HG02759 (cell line): ENCODE measurements around the gene SH2B3.

ENCODE experiments used
- ATAC-seq: cut with Tn5 transposase; IDR thresholded peaks from one replicate; pipeline ENCODE4 v1.9.1; 2021; ENCODE audit warnings: mild to moderate bottlenecking, moderate library complexity; ENCODE audit not compliant: unreplicated experiment

The SH2B3 gene

DNA sequence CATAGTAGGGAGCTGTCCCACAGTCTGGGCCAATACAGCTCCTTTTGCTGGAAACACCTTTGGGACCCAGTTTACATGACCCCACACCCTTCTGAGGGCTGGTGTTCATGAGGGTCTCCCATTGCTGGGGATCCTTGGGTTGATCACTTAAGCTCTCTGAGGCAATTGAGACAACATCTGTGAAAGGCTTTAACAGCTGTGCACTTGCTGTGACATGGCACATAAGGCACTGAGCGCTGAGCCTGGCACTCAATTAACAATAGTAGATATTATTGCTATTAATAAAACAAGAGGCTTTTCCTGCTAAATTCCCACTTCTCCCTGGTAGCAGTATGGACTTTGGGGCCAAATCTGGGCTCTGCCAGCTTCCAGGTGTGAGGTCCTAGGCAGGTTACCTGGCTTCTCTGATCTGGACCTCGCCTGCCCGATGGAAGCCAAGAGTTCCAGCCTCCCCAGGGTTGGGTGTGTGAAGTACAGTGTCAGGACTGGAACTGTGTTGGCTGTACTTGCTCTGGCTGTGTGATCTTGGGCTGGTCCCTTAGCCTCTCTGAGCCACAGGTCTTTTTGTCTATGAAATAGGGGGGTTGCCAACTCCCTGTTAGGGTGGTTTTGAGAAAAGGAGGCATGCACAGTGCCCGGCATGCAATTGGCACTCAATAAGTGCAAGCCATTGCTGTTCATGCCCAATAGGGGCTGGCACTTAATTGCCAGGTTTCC, 3.1 kb downstream of the SH2B3 start:
- no peak for ATAC-seq

DNA sequence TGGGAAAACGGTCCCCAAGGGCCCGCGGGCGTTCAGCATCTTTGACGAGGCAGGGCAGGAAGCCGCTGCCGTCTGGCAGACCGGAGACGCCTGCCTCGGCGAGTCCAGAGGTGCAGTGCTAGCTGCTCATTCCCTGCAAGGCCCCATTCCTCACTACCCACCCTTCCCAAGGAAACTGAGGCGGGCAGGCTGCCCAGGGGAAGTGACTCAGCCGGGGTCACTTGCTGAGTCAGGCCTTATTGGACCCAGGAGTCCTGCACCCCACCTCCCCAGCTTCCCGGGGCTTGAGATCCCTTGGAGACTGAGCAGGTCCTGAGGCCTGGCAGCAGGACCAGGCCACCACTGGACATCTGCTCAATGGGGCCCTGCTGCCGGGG, 3.7 kb downstream of the SH2B3 start:
- no peak for ATAC-seq

DNA sequence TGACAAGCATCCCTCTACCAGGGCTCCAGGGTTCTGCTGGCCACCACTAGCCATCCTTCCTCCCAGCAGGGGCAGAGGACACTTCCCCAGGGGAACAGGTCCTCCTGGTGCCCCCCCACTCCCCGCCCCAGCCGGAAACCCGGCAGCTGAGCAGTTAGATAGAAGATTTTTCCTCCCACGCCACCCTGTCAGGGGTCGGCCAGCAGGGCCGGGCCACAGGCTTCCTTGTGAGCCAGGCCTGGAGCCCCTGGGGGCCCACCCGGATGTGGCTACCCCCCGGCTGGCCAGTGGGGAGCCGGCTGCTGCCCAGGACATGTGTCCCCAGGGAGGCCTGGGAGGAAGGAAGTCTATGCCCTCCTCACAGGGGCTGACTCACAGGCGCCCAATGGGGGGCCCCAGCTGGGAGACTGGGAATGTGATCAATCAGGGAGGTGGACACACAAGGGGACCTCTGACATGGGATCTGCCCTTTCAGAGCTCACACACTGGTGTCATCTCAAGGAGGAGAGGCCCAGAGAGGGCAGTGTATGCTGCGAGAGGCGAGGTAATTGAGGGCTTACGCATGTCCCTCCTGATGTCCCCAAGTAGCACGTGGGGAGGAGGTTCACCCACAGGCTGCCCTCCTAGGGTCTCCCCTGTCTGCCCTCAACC, 4.2 kb downstream of the SH2B3 start:
- no peak for ATAC-seq

DNA sequence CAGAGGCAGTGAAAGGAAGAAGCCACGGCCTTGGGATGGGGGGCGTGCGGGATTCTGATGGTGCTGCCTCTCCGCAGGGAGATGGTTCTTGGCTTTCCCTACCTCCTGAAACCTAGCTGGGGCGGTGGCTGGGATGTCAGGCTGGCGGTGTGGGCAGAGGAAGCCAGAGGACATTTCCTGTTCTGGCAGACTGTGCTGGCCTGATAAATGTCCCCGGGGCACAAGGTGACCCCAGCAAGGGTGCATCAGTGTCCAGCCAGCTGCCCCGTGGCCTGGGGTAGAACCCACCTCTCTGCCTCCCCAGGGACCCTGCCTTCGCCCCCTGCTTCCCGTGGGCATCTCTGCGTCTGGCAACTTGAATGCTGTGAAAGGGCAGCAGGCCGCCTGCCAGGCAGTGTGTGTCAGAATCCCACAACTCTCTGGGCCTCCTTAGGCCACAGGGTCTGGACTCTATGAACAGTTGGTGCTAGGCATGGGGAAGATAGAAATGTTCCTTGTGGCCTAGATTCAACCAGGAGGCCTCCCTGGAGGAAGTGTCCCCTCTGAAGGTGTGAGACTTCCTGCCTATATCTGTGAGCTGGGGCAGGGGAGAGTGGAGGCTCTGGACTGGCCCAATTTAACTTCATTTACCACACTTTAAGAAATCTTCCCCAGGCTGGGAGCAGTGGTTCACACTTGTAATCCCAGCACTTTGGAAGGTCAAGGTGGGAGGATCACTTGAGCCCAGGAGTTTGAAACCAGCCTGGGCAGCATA, 4.9 kb downstream of the SH2B3 start:
- no peak for ATAC-seq

DNA sequence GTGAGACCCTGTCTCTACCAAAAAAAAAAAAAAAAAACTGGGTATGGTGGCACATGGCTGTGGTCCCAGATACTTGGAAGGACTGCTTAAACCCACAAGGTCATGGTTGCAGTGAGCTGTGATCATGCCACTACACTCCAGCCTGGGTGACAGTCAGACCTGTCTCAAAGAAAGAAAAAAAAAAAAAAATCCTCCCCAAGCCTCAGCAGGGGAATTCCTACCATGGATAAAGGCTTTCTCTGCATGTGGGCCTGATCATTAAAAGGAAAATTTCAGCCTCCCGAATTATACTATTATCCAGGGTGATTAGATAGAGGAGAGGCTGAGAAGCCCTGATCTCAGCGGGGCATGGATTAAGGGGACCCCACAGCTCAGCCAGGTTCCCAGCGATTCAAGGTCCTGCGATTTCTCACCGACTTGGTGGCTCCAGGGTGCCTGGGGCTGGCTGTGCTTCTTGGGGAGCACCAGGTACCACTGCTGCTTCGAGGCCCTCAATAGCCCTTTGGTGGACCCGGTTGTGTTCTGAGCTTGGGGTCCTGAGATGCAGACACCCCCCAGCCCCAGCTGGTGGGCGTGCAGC, 5.6 kb downstream of the SH2B3 start:
- no peak for ATAC-seq

DNA sequence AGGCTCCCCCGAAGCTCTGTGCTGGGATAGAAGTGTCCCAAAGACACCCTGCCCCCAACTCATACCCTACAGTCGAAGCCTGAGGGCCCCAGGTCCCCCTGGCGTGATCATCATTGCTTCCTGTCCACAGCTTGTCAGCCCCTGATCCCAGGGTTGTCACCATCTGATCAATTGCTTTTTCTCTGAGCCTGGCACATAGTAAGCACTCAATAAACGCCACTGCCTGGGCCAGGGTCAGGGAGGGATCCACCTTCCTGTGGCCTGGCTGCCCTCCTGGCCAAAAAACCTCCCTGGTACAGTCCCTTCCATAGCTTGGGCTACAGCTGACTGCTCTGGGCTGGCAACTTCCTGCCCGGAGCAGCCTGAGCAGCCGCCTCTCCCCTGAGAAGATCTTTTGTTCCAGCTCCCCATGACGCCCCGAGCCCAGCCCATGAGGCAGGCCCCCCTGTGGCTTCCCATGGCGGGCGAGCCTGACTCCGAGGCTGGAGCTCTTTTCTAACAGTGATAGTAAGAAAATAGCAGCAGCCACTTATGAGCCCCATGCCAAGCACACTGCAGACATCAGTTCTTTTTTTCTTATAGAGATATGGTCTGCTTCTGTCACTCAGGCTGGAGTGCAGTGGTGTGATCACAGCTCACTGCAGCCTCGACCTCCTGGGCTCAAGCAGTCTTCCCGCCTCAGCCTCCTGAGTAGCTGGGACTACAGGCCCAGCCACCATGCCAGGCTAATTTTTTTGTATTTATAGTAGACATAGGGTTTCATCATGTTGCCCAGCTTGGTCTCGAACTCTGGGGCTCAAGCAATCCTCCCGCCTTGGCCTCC, 6.5 kb downstream of the SH2B3 start:
- ATAC-seq, result no peak

DNA sequence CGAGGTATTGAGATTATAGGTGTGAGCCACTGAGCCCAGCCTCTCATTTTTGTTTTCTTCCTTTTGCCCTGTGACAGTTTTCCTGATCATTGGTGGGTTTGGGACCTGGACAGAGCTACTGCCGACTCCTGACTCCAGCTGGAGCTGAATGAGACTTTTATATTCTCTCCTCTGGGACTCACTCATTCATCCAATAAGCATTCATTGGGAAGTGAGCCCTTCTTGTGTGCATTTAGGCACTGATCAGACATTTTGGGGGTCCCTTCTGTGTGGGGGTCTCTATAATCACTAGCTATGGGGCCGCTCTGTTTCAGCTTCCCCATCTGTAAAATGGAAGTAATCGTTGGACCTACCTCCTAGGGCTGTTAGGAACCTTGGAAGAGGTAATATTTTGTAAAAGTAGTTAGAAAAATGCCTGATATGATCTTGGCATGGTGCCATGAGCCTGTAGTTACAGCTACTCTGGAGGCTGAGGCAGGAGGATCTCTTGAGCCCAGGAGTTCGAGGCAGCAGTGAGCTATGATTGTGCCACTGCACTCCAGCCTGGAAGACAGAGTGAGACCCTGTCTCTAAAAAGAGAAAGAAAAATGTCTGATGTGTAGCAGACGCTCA, 7.2 kb downstream of the SH2B3 start:
- ATAC-seq, result no peak

DNA sequence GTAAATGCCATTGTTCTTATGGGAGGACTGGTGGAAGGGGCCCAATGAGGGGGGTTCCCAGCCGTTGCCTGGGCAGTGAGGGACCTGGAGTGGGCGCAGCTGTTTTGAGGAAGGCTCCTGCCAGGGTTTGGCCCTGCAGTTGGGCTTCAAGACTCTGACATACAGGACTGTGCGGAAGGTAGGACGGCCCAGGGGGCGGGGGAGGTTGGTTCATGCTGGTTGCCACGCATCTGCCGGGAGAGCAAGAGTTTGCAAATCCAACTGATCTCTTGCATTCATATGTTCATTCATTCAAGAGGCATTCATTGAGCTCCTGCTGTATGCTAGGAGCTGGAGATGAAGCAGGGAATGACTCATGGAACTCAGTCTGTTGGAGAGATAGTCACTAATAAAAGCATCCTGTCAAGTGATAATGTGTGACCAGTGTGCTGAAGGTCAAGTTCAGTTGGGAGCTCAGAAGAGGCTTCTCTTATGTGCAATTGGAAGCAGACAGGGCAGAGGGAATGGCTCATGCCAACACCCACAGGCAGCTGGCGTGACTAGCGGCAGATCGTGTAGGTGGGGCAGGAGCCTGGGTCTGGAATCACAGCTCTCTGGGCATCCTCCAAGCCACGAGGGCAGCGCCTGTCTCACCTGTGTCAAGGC, 7.8 kb downstream of the SH2B3 start:
- ATAC-seq, result no peak

DNA sequence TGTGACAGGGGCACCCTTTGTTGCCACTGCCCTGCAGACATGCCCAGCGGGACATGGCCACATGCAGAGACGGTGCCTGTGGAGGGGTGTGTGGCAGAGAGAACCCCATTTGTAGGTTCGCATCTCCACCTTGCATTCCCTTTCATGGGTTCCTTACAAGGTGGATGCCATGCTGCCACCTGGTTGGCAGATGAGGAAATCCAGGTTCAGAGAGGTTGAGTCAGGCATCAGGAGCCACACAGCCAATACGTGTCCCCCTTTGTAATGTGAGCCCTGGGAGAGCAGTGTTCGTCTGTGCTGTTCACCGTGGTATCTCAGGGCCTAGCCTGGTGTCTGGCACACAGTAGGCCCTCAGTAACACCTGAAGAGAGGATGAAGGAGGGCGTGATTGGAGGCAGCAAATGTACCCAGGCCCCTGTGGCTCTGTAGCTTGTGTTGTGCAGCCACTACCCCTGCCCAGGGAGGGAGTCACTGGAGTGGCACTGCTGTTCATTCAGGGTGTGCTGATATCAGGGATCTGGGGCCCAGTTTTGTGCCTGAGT, 9.1 kb downstream of the SH2B3 start:
- ATAC-seq, result no peak

DNA sequence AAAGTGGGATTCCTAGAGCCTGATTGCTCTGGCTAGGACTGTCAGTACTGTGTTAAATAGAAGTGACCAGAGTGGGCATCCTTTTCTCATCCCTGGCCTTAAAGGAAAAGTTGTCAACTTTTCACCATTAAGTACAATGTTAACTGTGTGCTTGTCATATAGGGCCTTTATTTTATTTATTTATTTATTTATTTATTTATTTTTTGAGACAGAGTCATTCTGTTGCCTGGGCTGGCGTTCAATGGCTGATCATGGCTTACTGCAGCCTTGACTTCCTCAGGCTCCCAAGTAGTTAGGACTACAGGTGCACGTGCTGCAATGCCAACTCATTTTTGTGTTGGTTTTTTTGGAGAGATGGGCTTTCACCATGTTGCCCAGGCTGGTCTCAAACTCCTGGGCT, 11.6 kb downstream of the SH2B3 start:
- no peak for ATAC-seq

DNA sequence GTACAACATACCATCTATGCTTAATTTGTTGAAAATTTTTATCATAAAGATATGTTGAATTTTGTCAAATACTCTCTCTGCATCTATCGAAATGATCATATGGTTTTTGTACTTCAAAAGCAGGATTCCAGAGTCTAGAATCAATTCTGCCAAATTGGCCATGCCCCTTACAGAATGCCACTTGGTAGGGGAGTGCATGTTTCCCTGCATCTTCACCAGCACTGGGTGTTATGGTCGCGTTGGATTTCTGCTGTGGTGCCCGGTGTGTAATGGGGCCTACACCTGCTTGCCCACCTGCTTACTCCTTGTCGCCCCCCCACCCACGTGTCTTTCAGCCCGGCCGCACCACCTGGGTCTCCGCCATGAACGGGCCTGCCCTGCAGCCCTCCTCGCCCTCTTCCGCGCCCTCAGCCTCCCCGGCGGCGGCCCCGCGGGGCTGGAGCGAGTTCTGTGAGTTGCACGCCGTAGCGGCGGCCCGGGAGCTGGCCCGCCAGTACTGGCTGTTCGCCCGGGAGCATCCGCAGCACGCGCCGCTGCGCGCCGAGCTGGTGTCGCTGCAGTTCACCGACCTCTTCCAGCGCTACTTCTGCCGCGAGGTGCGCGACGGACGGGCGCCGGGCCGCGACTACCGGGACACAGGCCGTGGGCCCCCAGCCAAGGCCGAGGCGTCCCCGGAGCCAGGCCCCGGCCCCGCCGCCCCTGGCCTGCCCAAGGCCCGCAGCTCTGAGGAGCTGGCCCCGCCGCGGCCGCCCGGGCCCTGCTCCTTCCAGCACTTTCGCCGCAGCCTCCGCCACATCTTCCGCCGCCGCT, 12.3 kb downstream of the SH2B3 start:
- no peak for ATAC-seq

DNA sequence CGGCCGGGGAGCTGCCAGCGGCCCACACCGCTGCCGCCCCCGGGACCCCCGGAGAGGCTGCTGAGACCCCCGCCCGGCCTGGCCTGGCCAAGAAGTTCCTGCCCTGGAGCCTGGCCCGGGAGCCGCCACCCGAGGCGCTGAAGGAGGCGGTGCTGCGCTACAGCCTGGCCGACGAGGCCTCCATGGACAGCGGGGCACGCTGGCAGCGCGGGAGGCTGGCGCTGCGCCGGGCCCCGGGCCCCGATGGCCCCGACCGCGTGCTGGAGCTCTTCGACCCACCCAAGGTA, 12.8 kb downstream of the SH2B3 start:
- no peak for ATAC-seq

DNA sequence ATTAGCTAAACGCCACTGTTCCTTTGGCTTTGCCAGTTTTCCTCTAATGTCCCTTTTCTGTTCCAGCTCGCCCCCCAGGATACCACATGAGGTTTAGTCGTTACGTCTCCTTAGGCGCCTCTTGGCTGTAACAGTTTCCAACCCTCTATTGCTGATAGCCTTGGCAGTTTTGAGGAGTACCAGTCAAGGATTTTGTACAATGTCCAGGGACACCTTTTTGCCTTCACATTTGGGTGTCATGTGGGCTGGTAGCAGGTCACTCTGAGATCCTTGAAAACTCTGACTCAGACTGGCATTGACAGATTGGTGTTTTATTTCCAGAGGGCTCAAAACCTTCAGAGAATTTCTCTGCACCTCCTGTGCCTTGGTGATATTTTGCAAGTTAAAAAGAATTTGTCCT, 14.1 kb downstream of the SH2B3 start:
- no peak for ATAC-seq

DNA sequence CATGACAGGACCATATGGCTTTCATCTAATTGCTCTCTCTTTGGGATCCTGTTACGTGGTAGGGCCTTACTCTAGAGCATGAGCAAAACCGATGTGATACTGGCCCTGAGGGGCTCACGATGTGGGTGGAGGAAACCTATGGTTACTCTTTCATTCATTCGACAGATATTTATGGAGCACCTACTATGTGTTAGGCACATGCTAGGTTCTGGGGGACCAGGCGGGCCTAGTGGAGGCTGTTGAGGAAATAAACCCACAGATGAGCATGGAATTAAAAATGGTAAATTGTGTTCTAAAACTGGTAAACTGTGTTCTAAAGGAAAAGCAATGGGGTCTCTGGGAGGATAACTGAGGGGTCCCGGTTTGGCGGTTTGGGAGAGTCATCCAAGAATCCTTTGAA, 14.8 kb downstream of the SH2B3 start:
- no peak for ATAC-seq

DNA sequence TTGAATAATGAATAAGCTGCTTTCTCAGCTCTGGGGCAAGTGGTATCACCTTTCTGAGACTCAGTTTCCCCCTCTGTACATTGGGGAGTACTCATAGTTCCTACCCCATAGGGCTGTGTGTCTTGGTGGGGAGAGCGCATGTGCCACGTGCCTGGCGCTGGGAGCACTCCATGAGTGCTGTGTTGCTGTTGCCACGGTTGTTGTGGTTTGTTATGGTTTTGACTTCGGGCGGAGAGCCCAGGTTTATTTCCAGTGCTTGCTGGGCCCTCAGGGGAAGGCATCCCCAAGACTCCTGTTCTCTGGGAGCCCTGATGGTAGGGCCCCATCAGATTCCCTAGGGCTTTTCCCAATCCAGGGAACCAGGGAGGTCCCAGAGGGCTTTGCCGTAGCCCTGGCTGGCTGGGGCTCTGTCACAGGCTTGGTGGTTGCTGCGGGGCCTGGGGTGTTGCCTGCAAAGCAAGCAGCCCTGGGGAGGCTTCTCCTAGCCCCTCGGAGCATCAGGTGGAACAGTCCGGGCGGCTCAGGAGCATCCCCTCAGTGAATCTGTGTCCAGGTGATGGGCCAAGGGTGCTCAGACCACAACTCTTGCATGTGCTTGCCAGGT, 18.6 kb downstream of the SH2B3 start:
- no peak for ATAC-seq

DNA sequence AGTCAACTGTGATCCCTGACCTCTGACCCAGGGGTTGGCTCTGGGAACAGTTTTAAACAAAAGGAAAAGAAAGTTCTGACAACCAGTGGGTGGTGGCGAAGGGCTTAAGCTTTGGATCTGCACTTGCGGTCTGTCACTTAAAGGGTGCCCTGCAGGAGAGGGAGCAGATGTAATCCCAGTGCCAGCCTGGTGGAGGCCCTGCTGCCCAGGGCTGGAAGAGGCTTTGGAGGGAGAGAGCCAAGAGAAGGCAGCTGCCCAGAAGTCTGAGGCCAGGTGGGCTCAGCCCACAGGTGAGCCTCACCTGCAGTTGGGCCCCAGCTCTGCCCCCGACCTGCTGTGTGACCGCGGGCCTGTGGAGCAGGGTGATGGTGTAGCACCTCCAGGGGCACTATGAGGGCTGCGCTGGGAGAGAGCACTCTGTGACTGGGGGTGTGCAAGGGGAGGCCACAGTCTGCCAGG, 19.1 kb downstream of the SH2B3 start:
- no peak for ATAC-seq

DNA sequence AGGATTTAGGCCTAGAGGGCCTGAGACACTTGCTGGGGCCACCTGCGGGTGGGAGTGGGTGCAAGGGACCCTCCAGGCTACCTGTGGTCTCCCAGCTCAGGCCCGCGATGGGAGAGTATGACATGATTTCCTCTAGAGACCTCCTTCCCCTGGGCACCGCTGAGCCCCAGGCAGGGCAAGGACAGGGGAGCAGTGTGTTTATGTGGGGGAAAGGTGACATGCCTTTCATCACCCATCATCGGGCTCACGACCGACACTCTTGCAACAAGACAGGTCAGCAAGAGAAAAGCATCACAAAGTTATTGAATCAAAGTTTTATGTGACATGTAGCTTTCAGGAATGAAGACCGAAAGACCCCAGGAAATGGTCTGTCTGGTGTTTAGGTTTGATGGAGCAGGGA, 19.9 kb downstream of the SH2B3 start:
- ATAC-seq, result no peak

DNA sequence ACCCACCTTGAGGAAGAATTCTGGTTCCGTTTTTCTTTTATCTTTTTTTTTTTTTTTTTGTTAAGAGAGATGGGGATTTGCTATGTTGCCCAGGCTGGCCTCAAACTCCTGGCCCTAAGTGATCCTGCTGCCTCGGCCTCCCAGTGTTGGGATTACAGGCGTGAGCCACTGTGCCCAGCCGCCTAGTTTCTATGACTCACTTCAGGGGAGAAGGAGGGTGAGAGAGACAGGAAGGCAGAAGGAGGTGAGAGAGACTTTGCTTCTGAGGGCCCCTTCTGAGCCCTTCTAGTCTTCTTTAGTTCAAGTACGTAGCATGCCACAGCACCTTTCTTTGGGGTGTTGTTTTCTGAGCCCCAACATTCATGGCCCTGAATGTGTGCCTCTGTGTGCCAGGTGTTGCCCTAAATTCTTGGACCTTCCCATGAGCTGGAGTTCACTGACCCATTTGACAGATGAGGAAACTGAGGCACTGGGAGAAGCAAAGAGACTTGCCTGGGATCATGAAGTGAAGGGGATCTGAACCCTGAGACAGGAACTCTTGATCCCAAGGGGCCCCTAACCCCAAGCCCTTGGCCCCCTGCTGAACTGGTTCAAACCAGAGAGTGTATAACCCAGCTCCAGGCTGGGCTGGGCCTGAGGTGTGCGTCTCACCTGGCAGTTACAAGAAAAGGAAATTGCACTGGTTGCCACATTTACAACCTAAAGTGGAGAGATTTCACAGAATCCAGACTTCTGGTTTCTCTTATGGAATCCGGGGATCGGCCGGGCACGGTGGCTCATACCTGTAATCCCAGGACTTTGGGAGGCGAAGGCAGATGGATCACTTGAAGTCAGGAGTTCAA, 20.8 kb downstream of the SH2B3 start:
- ATAC-seq, result no peak
